K562 (cell line): ENCODE results near the gene GYS1. TPM values are rescaled to one million over a fixed set of nuclear protein-coding genes. Genes with fewer than 3 reads are reported as not detected.
"Not testable (repeated sequence)": the region's sequence is repeated elsewhere in the genome, so short reads cannot be mapped to it uniquely, and the experiment has no call there.

Experiments
- ATAC-seq: fragments of 200-7000 bp; cut with Tn5 transposase; 3 replicates; pipeline ENCODE4 v1.9.1; 2020; ENCODE audit warnings: moderate library complexity
- BruUV-seq: library from RNA; stranded (reverse); fragments of 400-500 nt; replicated peaks from 2 replicates; lab custom pipeline; 2021; lab: Mats Ljungman, UMichigan
- CTCF ChIA-PET: fragments of 300-600 bp; formaldehyde crosslinking; extraction: SDS; loops from one replicate; lab custom pipeline; 2021; ENCODE audit warnings: low intra/inter-chr PET ratio; lab: Yijun Ruan, JAX
- POLR2A ChIA-PET: fragments of 300-600, 350-650 bp; sonication (Branson Sonifier 250); formaldehyde crosslinking; extraction: SDS; loops from one replicate; lab custom pipeline; 2021; ENCODE audit warnings: antibody characterized with exemption, inconsistent platforms; lab: Yijun Ruan, JAX
- DNase-seq, 4 experiments: peaks; one replicate each; pipeline versions ENCODE4 v3.0.0 to v3.0.0-alpha.2; 2011 to 2018; ENCODE audit warnings: low spot score in 3 of 4, mixed read lengths in 3 of 4; ENCODE audit errors: extremely low read depth in 1 of 4
- FAIRE-seq: peaks from 2 replicates; lab custom pipeline; 2011; peaks lifted over from hg19 to GRCh38; lab: Jason Lieb, UNC
- H2AFZ ChIP-seq: 2 replicates; pipeline ENCODE4 v1.6.0; 2011; ENCODE audit warnings: low read depth, low read length, control low read depth, inconsistent platforms
- H3K27ac ChIP-seq: fragments of 200-600 bp; 3 replicates; pipeline ENCODE4 v1.8.0; 2011; ENCODE audit warnings: low read depth, mild to moderate bottlenecking, control low read depth, inconsistent platforms, low read length, moderate library complexity, mixed read lengths; ENCODE audit errors: extremely low read depth
- H3K27me3 ChIP-seq, 2 experiments: fragments of 300-600 bp in 1 of 2; 2 replicates in 1 of 2; 3 replicates in 1 of 2; pipeline versions ENCODE4 v1.6.0 to v1.8.0; 2011; ENCODE audit warnings: inconsistent platforms in 2 of 2, low read length in 2 of 2, mild to moderate bottlenecking in 1 of 2, mixed read lengths in 1 of 2, moderate library complexity in 1 of 2; ENCODE audit not compliant: control insufficient read depth in 2 of 2, insufficient read depth in 2 of 2
- H3K36me3 ChIP-seq: fragments of 300-600 bp; 3 replicates; pipeline ENCODE4 v1.8.0; 2011; ENCODE audit warnings: mild to moderate bottlenecking, low read length, inconsistent platforms; ENCODE audit not compliant: control insufficient read depth, insufficient read depth
- H3K4me1 ChIP-seq, 2 experiments: fragments of 200-600 bp in 1 of 2; replicated peaks in 1 of 2; 2 replicates in 1 of 2; 3 replicates in 1 of 2; pipeline versions ENCODE4 v1.5.1 to v1.8.0; 2011; ENCODE audit warnings: inconsistent platforms in 2 of 2, low read length in 2 of 2, mild to moderate bottlenecking in 1 of 2, mixed read lengths in 1 of 2, moderate library complexity in 1 of 2; ENCODE audit not compliant: control insufficient read depth in 2 of 2, insufficient read depth in 2 of 2
- H3K4me2 ChIP-seq: 2 replicates; pipeline ENCODE4 v1.6.1; 2011; ENCODE audit warnings: low read length, control low read depth, inconsistent platforms, mixed read lengths; ENCODE audit not compliant: insufficient read depth
- H3K4me3 ChIP-seq: fragments of 200-600 bp; sonication (generic), shearing (Covaris generic); 2 replicates; pipeline ENCODE4 v1.5.1; 2016; ENCODE audit warnings: control low read depth, inconsistent platforms
- H3K79me2 ChIP-seq: fragments of 200-600 bp; 3 replicates; pipeline ENCODE4 v1.8.0; 2011; ENCODE audit warnings: low read length, inconsistent platforms; ENCODE audit not compliant: control insufficient read depth, insufficient read depth
- H3K9ac ChIP-seq, 2 experiments: 2 replicates each; pipeline versions ENCODE4 v1.6.0 to v1.6.1; 2011; ENCODE audit warnings: low read depth in 2 of 2, low read length in 2 of 2, control low read depth in 1 of 2, inconsistent platforms in 1 of 2, mild to moderate bottlenecking in 1 of 2, mixed read lengths in 1 of 2; ENCODE audit not compliant: insufficient read depth in 1 of 2
- H3K9me1 ChIP-seq: one replicate; pipeline ENCODE4 v1.6.0; 2011; ENCODE audit warnings: inconsistent platforms, mild to moderate bottlenecking, low read length, moderate library complexity; ENCODE audit not compliant: control insufficient read depth, insufficient read depth
- H3K9me3 ChIP-seq: replicated peaks from 2 replicates; pipeline ENCODE4 v1.5.1; 2011; ENCODE audit warnings: low read depth, low read length, inconsistent platforms; ENCODE audit not compliant: control insufficient read depth, insufficient read depth
- H4K20me1 ChIP-seq: replicated peaks from 2 replicates; pipeline ENCODE4 v1.6.1; 2011; ENCODE audit warnings: low read length, inconsistent platforms, mixed read lengths; ENCODE audit not compliant: control insufficient read depth, insufficient read depth
- HCFC1 ChIP-seq: IDR thresholded peaks from 2 replicates; pipeline ENCODE4 v1.6.1; 2012; ENCODE audit warnings: low read depth, low read length, improper control_type of control experiment
- JUN ChIP-seq, 2 experiments: sonication (generic) in 1 of 2; formaldehyde crosslinking in 1 of 2; IDR thresholded peaks; 2 replicates each; pipeline versions ENCODE4 v1.6.1 to v1.8.0; 2012 to 2022; ENCODE audit warnings: borderline replicate concordance in 2 of 2, mild to moderate bottlenecking in 2 of 2, improper control_type of control experiment in 1 of 2, low read depth in 1 of 2, low read length in 1 of 2, missing genetic modification reagents in 1 of 2
- NR2C1 ChIP-seq, 2 experiments: fragments of 450-650 bp; IDR thresholded peaks; 2 replicates each; pipeline ENCODE4 v1.6.1; 2017; ENCODE audit warnings: mild to moderate bottlenecking in 2 of 2, antibody characterized with exemption in 1 of 2, inconsistent platforms in 1 of 2, missing compliant biosample characterization in 1 of 2, missing genetic modification characterization in 1 of 2
- POLR3A ChIP-seq: IDR thresholded peaks from 2 replicates; pipeline ENCODE4 v1.6.1; 2011; ENCODE audit warnings: borderline replicate concordance, mild to moderate bottlenecking, moderate library complexity; ENCODE audit not compliant: insufficient read length, insufficient read depth; ENCODE audit errors: extremely low read depth
- RCOR1 ChIP-seq, 2 experiments: IDR thresholded peaks; 2 replicates each; pipeline ENCODE4 v1.6.1; 2012; ENCODE audit warnings: low read depth in 2 of 2, low read length in 2 of 2, borderline replicate concordance in 1 of 2, improper control_type of control experiment in 1 of 2
- WGBS: fragments of 100-300 bp; shearing (Covaris generic); methylation state at CpG from one replicate; pipeline ENCODE4 v1.1.6; 2016; ENCODE audit warnings: low coverage, mixed read lengths; ENCODE audit not compliant: insufficient coverage; ENCODE audit errors: missing lambda C conversion rate; 5-methylcytosine and 5-hydroxymethylcytosine counted together
- in situ Hi-C: fragments of 300-500 bp; cut with MboI; formaldehyde crosslinking; loops from 4 replicates; pipeline ENCODE4 v1.15.0; 2018; ENCODE audit warnings: inconsistent platforms, mixed read lengths
- intact Hi-C: fragments of 100-400 bp; cut with micrococcal nuclease; formaldehyde crosslinking; loops from 2 replicates; pipeline ENCODE4 v1.14.2; 2022
- polyA plus RNA-seq, 8 experiments: library from polyadenylated mRNA; depleted of rRNA in 4 of 8; stranded (reverse) in 5 of 8; unstranded in 3 of 8; fragments of >200 nt; fragmentation: Nextera tagmentation in 2 of 8; fragmentation: Illumina TruSeq in 1 of 8; extraction: Ambion mirVana in 2 of 8; extraction: Trizol in 1 of 8; gene quantifications; 2 replicates each; pipeline versions ENCODE4 v1.2.1 to v1.2.3, GENCODE V29; 2011 to 2014; ENCODE audit warnings: inconsistent platforms in 1 of 8, missing spikeins in 1 of 8
- total RNA-seq, 7 experiments: library from RNA; depleted of rRNA in 6 of 7; stranded (reverse); fragments of >200 nt in 6 of 7; fragmentation: Illumina TruSeq in 2 of 7; extraction: Trizol in 2 of 7; gene quantifications; 2 replicates each; pipeline versions ENCODE4 v1.2.1 to v1.2.3, GENCODE V29; 2011 to 2021; ENCODE audit warnings: low replicate concordance in 1 of 7

Gene GYS1
- total and polyA plus RNA-seq, 9 of the 15 experiments (the other 6 are each of a cell fraction or from before 2014, with no cell fraction given): 1.9 to 31.1 (median 15.2) TPM

DNA sequence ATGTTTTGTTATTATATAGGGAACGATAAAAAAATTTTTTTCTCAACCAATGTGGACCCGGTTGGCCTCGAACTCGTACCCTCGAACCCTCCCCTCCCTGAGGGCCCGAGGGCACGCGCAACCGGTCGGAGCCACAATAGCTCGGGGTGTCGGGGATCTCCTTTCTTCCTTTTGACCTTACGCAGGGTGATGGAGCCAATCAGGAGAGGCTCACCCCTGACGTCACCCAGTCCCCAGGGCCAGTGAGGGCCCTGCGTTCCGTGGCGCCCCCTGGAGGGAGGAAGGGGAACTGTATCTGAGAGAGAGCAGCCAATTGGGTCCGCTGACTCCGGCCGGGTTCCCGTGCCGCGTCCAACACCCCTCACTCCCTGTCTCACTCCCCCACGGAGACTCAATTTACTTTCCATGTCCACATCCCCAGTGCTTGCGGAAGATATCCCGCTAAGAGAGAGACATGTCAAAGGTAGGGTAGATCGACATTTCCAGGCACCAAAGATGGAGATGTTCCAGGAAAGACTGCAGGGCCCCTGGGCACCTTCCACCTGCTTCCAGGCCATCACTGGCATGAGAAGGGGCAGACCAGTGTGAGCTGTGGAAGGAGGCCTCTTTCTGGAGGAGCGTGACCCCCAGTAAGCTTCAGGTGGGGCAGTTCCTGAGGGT lies 38.7 kb upstream of the GYS1 start, which contains the start of gene CGB2 (continued):
- TF ChIP-seq JUN (IDR thresholded peaks at IDR 0.05; ENCODE audit: borderline replicate concordance, low read depth, low read length): 0 out of 2 replicates have a peak, but pooled peaks have one; percentile 19
- TF ChIP-seq JUN (CRISPR knock-in tag; IDR thresholded peaks at IDR 0.05; ENCODE audit: borderline replicate concordance): 0 out of 2 replicates have a peak, but pooled peaks have one; percentile 48
- peak; percentile 79 for TF ChIP-seq POLR3A
- TF ChIP-seq HCFC1: peak; percentile 16; the same call in 1 of the 2 replicates
- TF ChIP-seq RCOR1 (IDR thresholded peaks at IDR 0.05; ENCODE audit: borderline replicate concordance in 1 of 2, low read depth in 2 of 2, low read length in 2 of 2): peak in 1 of 2 experiments; percentile 87; a peak in 2 of 4 replicates
- peak; percentile 76 for TF ChIP-seq NR2C1 (IDR thresholded peaks at IDR 0.05)
- peak; percentile 59 for TF ChIP-seq NR2C1 (tag; IDR thresholded peaks at IDR 0.05)

DNA sequence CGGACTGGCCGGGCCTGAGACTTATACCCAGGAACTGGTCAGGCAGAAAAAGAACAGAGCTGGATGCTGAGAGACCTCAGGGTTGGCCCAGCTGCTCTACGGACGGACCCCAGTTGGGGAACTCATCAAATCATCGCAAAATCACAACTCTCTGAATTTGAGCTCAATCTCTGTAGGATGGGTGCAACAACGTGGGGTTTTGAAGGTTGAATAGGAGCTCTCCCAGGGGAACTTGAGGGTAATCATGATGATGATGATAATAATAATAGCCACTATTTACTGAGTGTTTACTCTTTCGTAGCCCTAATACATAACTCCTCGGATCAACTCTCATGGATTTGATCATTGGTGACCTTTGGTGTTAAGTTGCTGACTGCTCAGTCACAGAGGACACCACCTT lies 37.2 kb upstream of the GYS1 start:
- H3K27me3 ChIP-seq, BruUV-seq, FAIRE-seq, POLR2A ChIA-PET, H3K9ac ChIP-seq, H4K20me1 ChIP-seq, in situ Hi-C loops, H3K36me3 ChIP-seq, ATAC-seq, H3K9me3 ChIP-seq, H3K79me2 ChIP-seq, intact Hi-C loops, H2AFZ ChIP-seq, DNase-seq, H3K4me2 ChIP-seq, H3K9me1 ChIP-seq, CTCF ChIA-PET, H3K4me1 ChIP-seq, H3K4me3 ChIP-seq, H3K27ac ChIP-seq: not testable (repeated sequence)
- 30% methylated on average over 4 of the region's 8 CpGs for WGBS

DNA sequence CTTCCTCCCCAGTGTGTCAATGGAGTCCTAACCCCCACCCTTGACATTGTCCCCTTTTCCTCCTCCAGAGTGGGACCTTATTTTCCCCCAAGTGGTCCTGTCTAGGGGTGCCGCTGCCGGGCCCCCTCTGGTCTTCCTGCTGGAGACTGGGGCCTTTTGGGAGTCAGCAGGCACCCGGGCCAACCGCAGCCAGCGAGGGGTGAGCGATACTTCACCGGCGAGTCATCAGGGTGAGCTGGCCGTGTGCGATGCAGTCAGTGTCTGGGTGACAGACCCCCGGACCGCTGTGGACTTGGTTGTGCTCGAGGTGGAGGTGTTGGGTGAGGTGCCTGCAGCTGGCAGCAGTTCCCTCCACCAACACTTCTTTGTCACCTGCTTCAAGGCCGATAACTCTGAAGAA lies 36.6 kb upstream of the GYS1 start:
- CTCF ChIA-PET, in situ Hi-C loops: not testable (repeated sequence)

DNA sequence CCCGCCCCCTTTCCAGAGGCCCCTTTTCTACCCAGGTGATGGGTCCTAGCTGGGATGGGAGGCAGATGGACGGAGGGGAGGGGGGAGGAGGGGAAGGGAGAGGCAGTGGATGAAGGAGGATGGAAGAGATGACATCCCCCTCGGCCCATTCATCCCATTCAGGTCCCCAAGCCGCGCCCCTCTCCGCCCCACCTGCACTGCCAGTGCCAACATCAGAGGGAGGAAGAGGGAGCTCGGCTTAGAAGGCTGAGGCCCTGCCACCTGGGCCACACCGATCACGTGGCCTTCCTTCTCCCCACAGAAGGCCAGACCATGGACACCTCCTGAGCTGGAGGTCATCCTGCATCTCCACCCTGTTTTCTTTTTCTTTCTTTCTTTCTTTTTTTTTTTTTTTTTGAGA lies 35.6 kb upstream of the GYS1 start:
- H3K9me3 ChIP-seq, H3K36me3 ChIP-seq, H4K20me1 ChIP-seq, H3K27me3 ChIP-seq, CTCF ChIA-PET, H2AFZ ChIP-seq, in situ Hi-C loops, H3K79me2 ChIP-seq, H3K4me3 ChIP-seq, H3K27ac ChIP-seq, intact Hi-C loops, H3K4me1 ChIP-seq, H3K9ac ChIP-seq, BruUV-seq, ATAC-seq, H3K9me1 ChIP-seq, DNase-seq, FAIRE-seq, H3K4me2 ChIP-seq: not testable (repeated sequence)
- POLR2A ChIA-PET: interaction anchor here (0.6 to 0.8 kb wide), 2 partner anchors 9 to 47 kb away, joined by 3 read pairs; no protein-coding TSS in a partner anchor
- 20% methylated on average over 1 of the region's 9 CpGs for WGBS

More for the DNA sequence above, 36.6 kb upstream of the GYS1 start:
- H3K27ac ChIP-seq, H3K4me2 ChIP-seq, H3K4me1 ChIP-seq, DNase-seq, BruUV-seq, ATAC-seq, H3K27me3 ChIP-seq, H2AFZ ChIP-seq, FAIRE-seq, H4K20me1 ChIP-seq, H3K4me3 ChIP-seq, intact Hi-C loops, H3K9ac ChIP-seq, H3K9me3 ChIP-seq, H3K9me1 ChIP-seq, POLR2A ChIA-PET, H3K79me2 ChIP-seq, H3K36me3 ChIP-seq: not testable (repeated sequence)
- WGBS: 48% methylated on average over 7 of the region's 14 CpGs
